ENCODE measurements around the gene NCOR1. TPM values are rescaled to one million over a fixed set of nuclear protein-coding genes. Genes with fewer than 3 reads are reported as not detected.

Gene NCOR1
- total and polyA plus RNA-seq, 2 of the 8 experiments (the other 6 are each of a cell fraction or from before 2014, with no cell fraction given): 65.4 to 142 TPM

GRCh38 chr17:16250635-16251034 lies 35.3 kb upstream of the NCOR1 start (continued):
- TF ChIP-seq CHD7 (IDR thresholded peaks at IDR 0.05; ENCODE audit: insufficient replicate concordance, low read length) (no peak), ASH2L (IDR thresholded peaks at IDR 0.05; ENCODE audit: low read length) (no peak), CREB1 (IDR thresholded peaks at IDR 0.05) (no peak), GTF2F1 (IDR thresholded peaks at IDR 0.05; ENCODE audit: borderline replicate concordance, low read depth, low read length) (no peak), CBX5 (IDR thresholded peaks at IDR 0.05; ENCODE audit: low read depth, low read length) (no peak), SAP30 (IDR thresholded peaks at IDR 0.05; ENCODE audit: insufficient read depth, insufficient replicate concordance, low read length) (no peak), SIN3A (conservative IDR thresholded peaks at IDR 0.05 in 1 of 2, IDR thresholded peaks at IDR 0.05 in 1 of 2; ENCODE audit: low read depth in 1 of 2, low read length in 2 of 2) (no peak), E2F6 (IDR thresholded peaks at IDR 0.05) (no peak), POLR2A (IDR thresholded peaks at IDR 0.05; ENCODE audit: control extremely low read depth in 1 of 2, low read depth in 2 of 2, low read length in 2 of 2) (no peak), YY1 (IDR thresholded peaks at IDR 0.05; ENCODE audit: low read depth, low read length) (no peak), NRF1 (IDR thresholded peaks at IDR 0.05; ENCODE audit: low read depth, low read length) (no peak), HDAC6 (IDR thresholded peaks at IDR 0.05; ENCODE audit: low read depth, low read length) (no peak)
